22Rv1 (cell line): ENCODE data around the gene CCDC60.

ENCODE experiments used
- ZFX ChIP-seq: fragments of 450-650 bp; IDR thresholded peaks from 2 replicates; pipeline ENCODE4 v1.6.1; 2017; ENCODE audit warnings: antibody characterized with exemption, borderline replicate concordance
- TF ChIP-seq, protein P1 (sequence below): fragments of 450-650 bp; IDR thresholded peaks from 2 replicates; pipeline ENCODE4 v1.5.1; 2017; ENCODE audit warnings: mild to moderate bottlenecking

DNA sequence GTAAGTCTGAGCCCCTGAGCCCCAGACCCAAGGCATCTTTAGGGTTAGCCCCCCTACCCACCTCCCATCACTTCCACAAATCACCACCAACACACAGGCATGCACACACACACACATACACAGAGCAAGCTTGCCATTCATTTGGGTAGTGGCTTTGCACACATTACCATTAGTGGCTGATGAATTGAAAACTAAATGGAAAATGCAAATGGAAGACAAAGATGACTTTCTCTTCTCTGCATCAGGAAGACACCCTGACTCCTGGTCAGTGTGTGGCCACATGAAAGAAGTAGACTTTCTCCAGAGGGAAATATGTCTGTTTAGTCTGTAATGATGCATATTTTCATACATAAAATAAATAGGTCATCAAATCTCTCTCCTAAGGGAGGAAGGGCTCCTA, 55.2 kb downstream of the CCDC60 start:
- TF ChIP-seq, protein P1, sequence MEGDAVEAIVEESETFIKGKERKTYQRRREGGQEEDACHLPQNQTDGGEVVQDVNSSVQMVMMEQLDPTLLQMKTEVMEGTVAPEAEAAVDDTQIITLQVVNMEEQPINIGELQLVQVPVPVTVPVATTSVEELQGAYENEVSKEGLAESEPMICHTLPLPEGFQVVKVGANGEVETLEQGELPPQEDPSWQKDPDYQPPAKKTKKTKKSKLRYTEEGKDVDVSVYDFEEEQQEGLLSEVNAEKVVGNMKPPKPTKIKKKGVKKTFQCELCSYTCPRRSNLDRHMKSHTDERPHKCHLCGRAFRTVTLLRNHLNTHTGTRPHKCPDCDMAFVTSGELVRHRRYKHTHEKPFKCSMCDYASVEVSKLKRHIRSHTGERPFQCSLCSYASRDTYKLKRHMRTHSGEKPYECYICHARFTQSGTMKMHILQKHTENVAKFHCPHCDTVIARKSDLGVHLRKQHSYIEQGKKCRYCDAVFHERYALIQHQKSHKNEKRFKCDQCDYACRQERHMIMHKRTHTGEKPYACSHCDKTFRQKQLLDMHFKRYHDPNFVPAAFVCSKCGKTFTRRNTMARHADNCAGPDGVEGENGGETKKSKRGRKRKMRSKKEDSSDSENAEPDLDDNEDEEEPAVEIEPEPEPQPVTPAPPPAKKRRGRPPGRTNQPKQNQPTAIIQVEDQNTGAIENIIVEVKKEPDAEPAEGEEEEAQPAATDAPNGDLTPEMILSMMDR = no peak
- no peak for TF ChIP-seq ZFX
